HCT116 (cell line): ENCODE results near the gene PCBP3. TPM values are rescaled to one million over a fixed set of nuclear protein-coding genes. Genes with fewer than 3 reads are reported as not detected.

Experiments
- ATAC-seq: fragments of 200-7000 bp; cut with Tn5 transposase; 2 replicates; pipeline ENCODE4 v1.9.1; 2020; ENCODE audit warnings: mild to moderate bottlenecking, moderate library complexity
- BruUV-seq: library from RNA; stranded (reverse); fragments of 400-500 nt; replicated peaks from 2 replicates; lab custom pipeline; 2021; lab: Mats Ljungman, UMichigan
- CTCF ChIA-PET: fragments of 300-600 bp; sonication (Branson Sonifier 250); formaldehyde crosslinking; loops from one replicate; lab custom pipeline; 2021; ENCODE audit warnings: antibody characterized with exemption; lab: Charles Lee
- POLR2A ChIA-PET: fragments of 300-600, 350-600 bp; sonication (Branson Sonifier 250); formaldehyde crosslinking; loops from one replicate; lab custom pipeline; 2021; ENCODE audit warnings: antibody characterized with exemption; lab: Charles Lee
- RAD21 ChIA-PET, 2 experiments: fragments of 300-600 bp; sonication (Branson Sonifier 250); formaldehyde crosslinking; loops; one replicate each; lab custom pipeline; 2023; ENCODE audit warnings: low total read pairs in 2 of 2; ENCODE audit not compliant: uncharacterized antibody in 2 of 2, unreplicated experiment in 2 of 2, low non-redundant PET in 1 of 2; lab: Charles Lee
- DNase-seq: peaks from one replicate; pipeline ENCODE4 v3.0.0-alpha.2; 2010; ENCODE audit warnings: low read depth, low spot score
- H2AFZ ChIP-seq: fragments of 200-600 bp; shearing (Covaris generic), sonication (generic); 2 replicates; pipeline ENCODE4 v1.6.1; 2017; ENCODE audit warnings: low read depth, mixed run types, mixed read lengths, antibody characterized with exemption, low read length; ENCODE audit not compliant: poor library complexity, severe bottlenecking
- H3K27ac ChIP-seq: 2 replicates; pipeline ENCODE4 v1.5.1; 2012; ENCODE audit warnings: low read depth, low read length
- H3K27me3 ChIP-seq: fragments of 200-600 bp; sonication (generic); 2 replicates; pipeline ENCODE4 v1.6.1; 2016; ENCODE audit warnings: mixed run types, low read length, mixed read lengths; ENCODE audit not compliant: insufficient read depth
- H3K36me3 ChIP-seq, 2 experiments: fragments of 200-500 bp in 1 of 2; fragments of 200-600 bp in 1 of 2; sonication (Bioruptor generic) in 1 of 2; sonication (generic) in 1 of 2; 2 replicates each; pipeline versions ENCODE4 v1.5.1 to v1.6.1; 2014 to 2016; ENCODE audit warnings: low read length in 2 of 2, inconsistent platforms in 1 of 2, mixed read lengths in 1 of 2, mixed run types in 1 of 2; ENCODE audit not compliant: insufficient read depth in 2 of 2, control insufficient read depth in 1 of 2
- H3K4me1 ChIP-seq, 2 experiments: fragments of 200-600 bp in 1 of 2; sonication (generic) in 1 of 2; 2 replicates each; pipeline versions ENCODE4 v1.5.1 to v1.6.1; 2012 to 2017; ENCODE audit warnings: low read length in 2 of 2, inconsistent platforms in 1 of 2, mild to moderate bottlenecking in 1 of 2, mixed read lengths in 1 of 2, mixed run types in 1 of 2, moderate library complexity in 1 of 2; ENCODE audit not compliant: insufficient read depth in 2 of 2, control insufficient read depth in 1 of 2
- H3K4me2 ChIP-seq: fragments of 200-600 bp; sonication (generic); 2 replicates; pipeline ENCODE4 v1.6.1; 2017; ENCODE audit warnings: mixed run types, low read length, mixed read lengths
- H3K4me3 ChIP-seq, 2 experiments: fragments of 200-600 bp in 1 of 2; sonication (generic) in 1 of 2; replicated peaks in 1 of 2; 2 replicates each; pipeline ENCODE4 v1.5.1; 2011 to 2016; ENCODE audit warnings: low read length in 2 of 2, control low read depth in 1 of 2, low read depth in 1 of 2, mild to moderate bottlenecking in 1 of 2, mixed read lengths in 1 of 2, mixed run types in 1 of 2
- H3K79me2 ChIP-seq: fragments of 200-600 bp; sonication (generic); 2 replicates; pipeline ENCODE4 v1.6.1; 2017; ENCODE audit warnings: mild to moderate bottlenecking, mixed run types, low read length, moderate library complexity, mixed read lengths; ENCODE audit not compliant: insufficient read depth
- H3K9ac ChIP-seq: fragments of 200-600 bp; sonication (generic); 2 replicates; pipeline ENCODE4 v1.6.1; 2016; ENCODE audit warnings: low read length, mixed read lengths
- H3K9me2 ChIP-seq: fragments of 200-600 bp; sonication (generic), shearing (Covaris generic); 2 replicates; pipeline ENCODE4 v1.6.1; 2017; ENCODE audit warnings: mixed run types, mild to moderate bottlenecking, moderate library complexity; ENCODE audit not compliant: insufficient read depth
- H3K9me3 ChIP-seq, 2 experiments: fragments of 200-500 bp in 1 of 2; fragments of 200-600 bp in 1 of 2; sonication (Bioruptor generic) in 1 of 2; sonication (generic) in 1 of 2; 2 replicates each; pipeline ENCODE4 v1.6.1; 2014 to 2017; ENCODE audit warnings: low read length in 2 of 2, mixed read lengths in 2 of 2, inconsistent platforms in 1 of 2, low read depth in 1 of 2, mild to moderate bottlenecking in 1 of 2, mixed run types in 1 of 2, moderate library complexity in 1 of 2; ENCODE audit not compliant: control insufficient read depth in 1 of 2, insufficient read depth in 1 of 2
- H4K20me1 ChIP-seq: fragments of 200-600 bp; sonication (generic), shearing (Covaris generic); 2 replicates; pipeline ENCODE4 v1.6.1; 2017; ENCODE audit warnings: mixed run types, mild to moderate bottlenecking, moderate library complexity; ENCODE audit not compliant: insufficient read depth
- CBX3 ChIP-seq: IDR thresholded peaks from 2 replicates; pipeline ENCODE4 v1.6.1; 2012; ENCODE audit warnings: low read depth
- CTCF ChIP-seq, 3 experiments: fragments of 200-600 bp in 1 of 3; sonication (generic) in 1 of 3; IDR thresholded peaks in 2 of 3; conservative IDR thresholded peaks in 1 of 3; 2 replicates each; pipeline ENCODE4 v1.5.1; 2012 to 2017; ENCODE audit warnings: low read depth in 2 of 3, low read length in 2 of 3, antibody characterized with exemption in 1 of 3, borderline replicate concordance in 1 of 3, control low read depth in 1 of 3, mild to moderate bottlenecking in 1 of 3, mixed read lengths in 1 of 3, mixed run types in 1 of 3, moderate library complexity in 1 of 3; ENCODE audit not compliant: insufficient read depth in 1 of 3
- EZH2 ChIP-seq: fragments of 200-600 bp; sonication (generic); IDR thresholded peaks from 2 replicates; pipeline ENCODE4 v1.6.1; 2017; ENCODE audit warnings: antibody characterized with exemption, mixed run types
- JUND ChIP-seq: IDR thresholded peaks from 2 replicates; pipeline ENCODE4 v1.6.1; 2012
- POLR2A ChIP-seq: IDR thresholded peaks from 2 replicates; pipeline ENCODE4 v1.7.0; 2011; ENCODE audit warnings: borderline replicate concordance; ENCODE audit not compliant: insufficient read depth, insufficient read length; ENCODE audit errors: extremely low read depth
- SIN3A ChIP-seq: IDR thresholded peaks from 2 replicates; pipeline ENCODE4 v1.6.1; 2012; ENCODE audit warnings: low read depth
- YY1 ChIP-seq: IDR thresholded peaks from 2 replicates; pipeline ENCODE4 v1.6.1; 2011; ENCODE audit warnings: low read length, low read depth, moderate library complexity, mild to moderate bottlenecking; ENCODE audit not compliant: insufficient replicate concordance; ENCODE audit errors: extremely low read depth
- ZNF274 ChIP-seq: fragments of 200-500 bp; sonication (Bioruptor generic); IDR thresholded peaks from 2 replicates; pipeline ENCODE4 v1.6.1; 2014; ENCODE audit warnings: mild to moderate bottlenecking, low read depth, low read length, inconsistent platforms
- intact Hi-C: fragments of 100-400 bp; cut with micrococcal nuclease; formaldehyde crosslinking; loops from 2 replicates; pipeline ENCODE4 v1.10.0; 2022
- total RNA-seq: library from RNA; stranded (reverse); gene quantifications from one replicate; pipeline ENCODE4 v1.2.1, GENCODE V29; 2021; ENCODE audit not compliant: unreplicated experiment
- TF ChIP-seq, protein P1 (sequence below): IDR thresholded peaks from 2 replicates; pipeline ENCODE4 v1.6.1; 2012; ENCODE audit warnings: low read depth
- TF ChIP-seq, protein P2 (sequence below): IDR thresholded peaks from 2 replicates; pipeline ENCODE4 v1.6.1; 2012

PCBP3 gene
- total RNA-seq, 1 experiment from 2014 or later: 3.1 TPM

DNA sequence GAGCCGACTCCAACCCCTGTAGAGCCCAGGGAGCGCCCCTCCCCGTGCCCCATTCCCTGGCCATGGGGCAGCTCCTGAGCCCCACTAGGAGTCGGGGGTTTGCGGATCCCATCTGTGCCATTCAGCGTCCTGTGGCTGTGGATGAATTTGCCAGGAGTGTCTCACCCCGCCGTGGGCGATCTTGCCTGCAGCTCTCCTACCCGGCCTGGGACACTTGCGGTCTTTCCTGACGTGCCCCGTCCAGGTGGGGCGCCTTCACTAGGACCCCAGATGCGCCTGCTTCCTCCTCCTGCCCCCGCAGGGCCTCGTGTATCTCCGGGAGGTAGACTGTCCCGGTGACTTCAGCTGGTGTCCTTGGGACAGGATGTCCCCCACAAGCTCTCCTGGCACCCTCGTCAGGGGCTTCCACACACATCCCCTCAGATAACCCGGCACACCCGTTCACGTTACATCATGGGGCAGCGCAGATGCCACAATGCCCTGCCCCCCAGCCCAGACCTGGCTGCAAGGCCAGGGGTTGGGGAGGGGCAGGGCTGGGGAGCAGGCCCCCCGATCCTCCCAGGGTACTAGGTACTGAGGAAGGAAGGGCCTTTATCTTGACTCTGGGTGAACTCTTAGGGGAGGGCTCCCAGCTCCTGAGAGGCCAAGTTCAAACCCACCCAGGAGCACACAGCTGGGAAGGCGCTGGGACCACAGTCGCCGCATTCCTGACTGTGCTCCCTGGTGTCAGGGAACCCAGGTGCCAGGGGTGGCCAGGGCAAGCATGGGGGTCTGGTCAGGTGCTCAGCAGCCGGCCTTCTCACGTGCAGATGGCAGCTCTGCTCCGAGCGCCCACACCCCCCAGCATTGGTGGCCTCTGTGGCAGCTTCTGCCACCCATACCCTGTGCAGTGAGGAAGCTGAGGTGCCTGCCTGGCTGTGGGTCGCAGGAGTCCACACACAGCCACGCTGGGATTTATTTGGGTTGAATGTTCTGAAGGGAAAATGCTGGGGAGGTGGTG lies 284.6 kb downstream of the PCBP3 start:
- RAD21 ChIA-PET: no interaction called here
- H3K9me3 ChIP-seq: peaks cover 0 to 4% of the 10 kb centered on the region in 2 experiments; a peak in 1 of 4 replicates
- no peaks in the 10 kb centered on the region for H3K79me2 ChIP-seq
- no peak for DNase-seq
- CTCF ChIA-PET: no interaction called here
- H3K27me3 ChIP-seq: no peaks in the 10 kb centered on the region
- H3K9ac ChIP-seq: no peak overlapping the region
- no peak overlapping the region for H3K4me3 ChIP-seq
- no peak overlapping the region for H3K27ac ChIP-seq
- no peak overlapping the region for H2AFZ ChIP-seq
- H3K9me2 ChIP-seq: no peaks in the 10 kb centered on the region
- ATAC-seq: no peak
- H3K36me3 ChIP-seq: no peaks in the 10 kb centered on the region
- no TSS peak for BruUV-seq
- H4K20me1 ChIP-seq: no peaks in the 10 kb centered on the region
- TF ChIP-seq SIN3A (no peak), YY1 (no peak), JUND (no peak), POLR2A (no peak), CTCF (IDR thresholded peaks at IDR 0.05 in 2 of 3, conservative IDR thresholded peaks at IDR 0.05 in 1 of 3; ENCODE audit: borderline replicate concordance in 1 of 3, insufficient read depth in 1 of 3, low read depth in 2 of 3, low read length in 2 of 3) (no peak), ZNF274 (no peak), CBX3 (no peak), EZH2 (no peak)
- TF ChIP-seq, protein P1, sequence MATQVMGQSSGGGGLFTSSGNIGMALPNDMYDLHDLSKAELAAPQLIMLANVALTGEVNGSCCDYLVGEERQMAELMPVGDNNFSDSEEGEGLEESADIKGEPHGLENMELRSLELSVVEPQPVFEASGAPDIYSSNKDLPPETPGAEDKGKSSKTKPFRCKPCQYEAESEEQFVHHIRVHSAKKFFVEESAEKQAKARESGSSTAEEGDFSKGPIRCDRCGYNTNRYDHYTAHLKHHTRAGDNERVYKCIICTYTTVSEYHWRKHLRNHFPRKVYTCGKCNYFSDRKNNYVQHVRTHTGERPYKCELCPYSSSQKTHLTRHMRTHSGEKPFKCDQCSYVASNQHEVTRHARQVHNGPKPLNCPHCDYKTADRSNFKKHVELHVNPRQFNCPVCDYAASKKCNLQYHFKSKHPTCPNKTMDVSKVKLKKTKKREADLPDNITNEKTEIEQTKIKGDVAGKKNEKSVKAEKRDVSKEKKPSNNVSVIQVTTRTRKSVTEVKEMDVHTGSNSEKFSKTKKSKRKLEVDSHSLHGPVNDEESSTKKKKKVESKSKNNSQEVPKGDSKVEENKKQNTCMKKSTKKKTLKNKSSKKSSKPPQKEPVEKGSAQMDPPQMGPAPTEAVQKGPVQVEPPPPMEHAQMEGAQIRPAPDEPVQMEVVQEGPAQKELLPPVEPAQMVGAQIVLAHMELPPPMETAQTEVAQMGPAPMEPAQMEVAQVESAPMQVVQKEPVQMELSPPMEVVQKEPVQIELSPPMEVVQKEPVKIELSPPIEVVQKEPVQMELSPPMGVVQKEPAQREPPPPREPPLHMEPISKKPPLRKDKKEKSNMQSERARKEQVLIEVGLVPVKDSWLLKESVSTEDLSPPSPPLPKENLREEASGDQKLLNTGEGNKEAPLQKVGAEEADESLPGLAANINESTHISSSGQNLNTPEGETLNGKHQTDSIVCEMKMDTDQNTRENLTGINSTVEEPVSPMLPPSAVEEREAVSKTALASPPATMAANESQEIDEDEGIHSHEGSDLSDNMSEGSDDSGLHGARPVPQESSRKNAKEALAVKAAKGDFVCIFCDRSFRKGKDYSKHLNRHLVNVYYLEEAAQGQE: no peak
- TF ChIP-seq, protein P2, sequence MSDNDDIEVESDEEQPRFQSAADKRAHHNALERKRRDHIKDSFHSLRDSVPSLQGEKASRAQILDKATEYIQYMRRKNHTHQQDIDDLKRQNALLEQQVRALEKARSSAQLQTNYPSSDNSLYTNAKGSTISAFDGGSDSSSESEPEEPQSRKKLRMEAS: no peak
- H3K4me2 ChIP-seq: no peak overlapping the region
- POLR2A ChIA-PET: no interaction called here
- intact Hi-C loops: loop anchor here (10.0 kb wide), 1 partner anchor 373 kb away; no protein-coding TSS in a partner anchor
- peaks cover 2 to 8% of the 10 kb centered on the region in 2 experiments; a peak in 3 of 4 replicates for H3K4me1 ChIP-seq
